SJSA1 (cell line): ENCODE results near the gene FBLIM1. TPM values are rescaled to one million over a fixed set of nuclear protein-coding genes. Genes with fewer than 3 reads are reported as not detected.
A peak's percentile ranks its signal among the peaks of the same experiment; 100 is the strongest.

ENCODE experiments used
- DNase-seq, 2 experiments: peaks; one replicate each; pipeline ENCODE4 v3.0.0-alpha.2; 2015 to 2020; ENCODE audit warnings: low spot score in 2 of 2, low read depth in 1 of 2
- H3K27ac ChIP-seq: fragments of 250-450 bp; sonication (Bioruptor Pico); 2 replicates; pipeline ENCODE4 v1.5.1; 2020; ENCODE audit warnings: mild to moderate bottlenecking, moderate library complexity
- H3K27me3 ChIP-seq: fragments of 250-450 bp; sonication (Bioruptor Pico); replicated peaks from 2 replicates; pipeline ENCODE4 v1.5.1; 2020; ENCODE audit warnings: mild to moderate bottlenecking, moderate library complexity
- H3K36me3 ChIP-seq: fragments of 250-450 bp; sonication (Bioruptor Pico); 2 replicates; pipeline ENCODE4 v1.5.1; 2020; ENCODE audit warnings: mild to moderate bottlenecking
- H3K4me1 ChIP-seq: fragments of 250-450 bp; sonication (Bioruptor Pico); replicated peaks from 2 replicates; pipeline ENCODE4 v1.6.1; 2021; ENCODE audit warnings: mild to moderate bottlenecking
- H3K4me3 ChIP-seq: fragments of 250-450 bp; sonication (Bioruptor Pico); 2 replicates; pipeline ENCODE4 v1.5.1; 2020; ENCODE audit warnings: mild to moderate bottlenecking
- H3K9me3 ChIP-seq: fragments of 250-450 bp; sonication (Bioruptor Pico); replicated peaks from 2 replicates; pipeline ENCODE4 v1.5.1; 2020; ENCODE audit warnings: mild to moderate bottlenecking
- total RNA-seq: library from RNA; depleted of rRNA; stranded (reverse); fragments of >200 nt; shearing (Covaris generic); gene quantifications from 2 replicates; pipeline ENCODE4 v1.2.3, GENCODE V29; 2014

Gene FBLIM1
- total RNA-seq, 1 experiment from 2014 or later, result 66.6 TPM

GRCh38 chr1:15748264-15748663 lies 10.3 kb upstream of the FBLIM1 start:
- Histone ChIP-seq H3K27ac (no peak overlapping the region), H3K4me3 (no peak overlapping the region), H3K27me3 (no peaks in the 10 kb centered on the region), H3K4me1 (peaks cover 17% of the 10 kb centered on the region), H3K9me3 (no peaks in the 10 kb centered on the region), H3K36me3 (no peaks in the 10 kb centered on the region)
- DNase-seq, result no peak

GRCh38 chr1:15748690-15749398 lies 9.8 kb upstream of the FBLIM1 start:
- Histone ChIP-seq H3K27ac (no peak overlapping the region), H3K4me1 (peaks cover 17% of the 10 kb centered on the region), H3K9me3 (no peaks in the 10 kb centered on the region), H3K27me3 (no peaks in the 10 kb centered on the region), H3K4me3 (no peak overlapping the region), H3K36me3 (no peaks in the 10 kb centered on the region)
- no peak for DNase-seq

GRCh38 chr1:15749399-15750291 lies 8.9 kb upstream of the FBLIM1 start:
- Histone ChIP-seq H3K4me1 (peaks cover 17% of the 10 kb centered on the region), H3K9me3 (no peaks in the 10 kb centered on the region), H3K27ac (no peak overlapping the region), H3K27me3 (no peaks in the 10 kb centered on the region), H3K4me3 (no peak overlapping the region), H3K36me3 (no peaks in the 10 kb centered on the region)
- no peak for DNase-seq

GRCh38 chr1:15750924-15751323 lies 7.7 kb upstream of the FBLIM1 start:
- H3K4me3 ChIP-seq, result no peak overlapping the region

GRCh38 chr1:15751717-15752116 lies 6.9 kb upstream of the FBLIM1 start:
- Histone ChIP-seq H3K27ac (no peak overlapping the region), H3K36me3 (no peaks in the 10 kb centered on the region), H3K27me3 (no peaks in the 10 kb centered on the region), H3K4me3 (no peak overlapping the region), H3K9me3 (no peaks in the 10 kb centered on the region), H3K4me1 (peaks cover 17% of the 10 kb centered on the region)
- no peak for DNase-seq

More at GRCh38 chr1:15750924-15751323, 7.7 kb upstream of the FBLIM1 start:
- no peak for DNase-seq
- Histone ChIP-seq H3K27me3 (no peaks in the 10 kb centered on the region), H3K9me3 (no peaks in the 10 kb centered on the region), H3K4me1 (peaks cover 17% of the 10 kb centered on the region), H3K36me3 (no peaks in the 10 kb centered on the region), H3K27ac (no peak overlapping the region)

- peaks cover under 1% of the 10 kb centered on the region for H3K36me3 ChIP-seq
- H3K27me3 ChIP-seq, result no peaks in the 10 kb centered on the region
- H3K4me3 ChIP-seq, result no peak overlapping the region
- H3K9me3 ChIP-seq, result no peaks in the 10 kb centered on the region
- H3K27ac ChIP-seq, result no peak overlapping the region
- peaks cover 27% of the 10 kb centered on the region for H3K4me1 ChIP-seq
- DNase-seq, result no peak
Measured at GRCh38 chr1:15753776-15754175, 4.8 kb upstream of the FBLIM1 start.

GRCh38 chr1:15755021-15755645 lies 3.5 kb upstream of the FBLIM1 start:
- peaks cover 28% of the 10 kb centered on the region for H3K4me1 ChIP-seq
- no peak overlapping the region for H3K27ac ChIP-seq
- peaks cover 5% of the 10 kb centered on the region for H3K36me3 ChIP-seq
- DNase-seq, result no peak
- H3K9me3 ChIP-seq, result no peaks in the 10 kb centered on the region
- no peak overlapping the region for H3K4me3 ChIP-seq
- no peaks in the 10 kb centered on the region for H3K27me3 ChIP-seq

GRCh38 chr1:15755646-15756040 lies 3.0 kb upstream of the FBLIM1 start:
- H3K4me1 ChIP-seq, result peaks cover 30% of the 10 kb centered on the region
- no peaks in the 10 kb centered on the region for H3K27me3 ChIP-seq
- H3K36me3 ChIP-seq, result peaks cover 5% of the 10 kb centered on the region
- H3K9me3 ChIP-seq, result no peaks in the 10 kb centered on the region
- DNase-seq, result no peak
- H3K4me3 ChIP-seq, result no peak overlapping the region
- H3K27ac ChIP-seq, result no peak overlapping the region

GRCh38 chr1:15756143-15757015 lies 2.2 kb upstream of the FBLIM1 start:
- no peak for DNase-seq
- H3K4me1 ChIP-seq, result peaks cover 37% of the 10 kb centered on the region

GRCh38 chr1:15757016-15757543 lies 1.5 kb upstream of the FBLIM1 start:
- H3K9me3 ChIP-seq, result no peaks in the 10 kb centered on the region
- no peak for DNase-seq
- peaks cover 43% of the 10 kb centered on the region for H3K4me1 ChIP-seq
- no peaks in the 10 kb centered on the region for H3K27me3 ChIP-seq
- H3K4me3 ChIP-seq, result no peak overlapping the region; the same call in 1 of the 2 replicates
- no peak overlapping the region for H3K27ac ChIP-seq
- H3K36me3 ChIP-seq, result peaks cover 5% of the 10 kb centered on the region

More at GRCh38 chr1:15756143-15757015, 2.2 kb upstream of the FBLIM1 start:
- Histone ChIP-seq H3K27ac (no peak overlapping the region), H3K4me3 (no peak overlapping the region), H3K36me3 (peaks cover 5% of the 10 kb centered on the region), H3K27me3 (no peaks in the 10 kb centered on the region), H3K9me3 (no peaks in the 10 kb centered on the region)

- no peaks in the 10 kb centered on the region for H3K27me3 ChIP-seq
- DNase-seq, result peak; percentile 44 to 70
- H3K4me3 ChIP-seq, result peak overlapping the region; percentile 2
- H3K36me3 ChIP-seq, result peaks cover 10% of the 10 kb centered on the region
- peaks cover 49% of the 10 kb centered on the region for H3K4me1 ChIP-seq
- no peak overlapping the region for H3K27ac ChIP-seq
- H3K9me3 ChIP-seq, result no peaks in the 10 kb centered on the region
Measured at GRCh38 chr1:15757575-15758342, 836 bp upstream of the FBLIM1 start.

GRCh38 chr1:15758953-15759661 lies 512 bp downstream of the FBLIM1 start:
- Histone ChIP-seq H3K4me3 (peak overlapping the region; percentile 88), H3K27ac (peak overlapping the region; percentile 85), H3K9me3 (no peaks in the 10 kb centered on the region), H3K27me3 (no peaks in the 10 kb centered on the region), H3K4me1 (peaks cover 49% of the 10 kb centered on the region), H3K36me3 (peaks cover 21% of the 10 kb centered on the region)
- peak in 1 of 2 experiments; percentile 50 for DNase-seq
